Left ventricle myocardium superior (tissue), 1 donor: Measurements from ENCODE around the gene ZWILCH. TPM values are rescaled to one million over a fixed set of nuclear protein-coding genes. Genes with fewer than 3 reads are reported as not detected.
A peak's percentile ranks its signal among the peaks of the same experiment; 100 is the strongest.
"Not testable (repeated sequence)": the region's sequence is repeated elsewhere in the genome, so short reads cannot be mapped to it uniquely, and the experiment has no call there.

Experiments
- ATAC-seq: fragments of 200-7000 bp; cut with Tn5 transposase; one replicate; pipeline ENCODE4 v1.9.1; 2020; ENCODE audit warnings: mild to moderate bottlenecking, moderate library complexity
- DNase-seq: peaks from one replicate; pipeline ENCODE4 v3.0.0-alpha.2; 2020
- intact Hi-C: fragments of 100-400 bp; cut with micrococcal nuclease; formaldehyde crosslinking; loops from one replicate; pipeline ENCODE4 v1.11.0; 2022
- total RNA-seq: library from RNA; stranded (reverse); fragmentation: NEBNext Ultra II Directional; extraction: Animal tissue kit (Norgen Biotek cat#: 25700); gene quantifications from one replicate; pipeline ENCODE4 v1.2.1, GENCODE V29; 2021
- donor health status: DM: no; HTN: yes; CAD: no; lungs with severe emphysema.

ZWILCH gene
- total RNA-seq, 1 donor from 2014 or later: 1.8 TPM

DNA sequence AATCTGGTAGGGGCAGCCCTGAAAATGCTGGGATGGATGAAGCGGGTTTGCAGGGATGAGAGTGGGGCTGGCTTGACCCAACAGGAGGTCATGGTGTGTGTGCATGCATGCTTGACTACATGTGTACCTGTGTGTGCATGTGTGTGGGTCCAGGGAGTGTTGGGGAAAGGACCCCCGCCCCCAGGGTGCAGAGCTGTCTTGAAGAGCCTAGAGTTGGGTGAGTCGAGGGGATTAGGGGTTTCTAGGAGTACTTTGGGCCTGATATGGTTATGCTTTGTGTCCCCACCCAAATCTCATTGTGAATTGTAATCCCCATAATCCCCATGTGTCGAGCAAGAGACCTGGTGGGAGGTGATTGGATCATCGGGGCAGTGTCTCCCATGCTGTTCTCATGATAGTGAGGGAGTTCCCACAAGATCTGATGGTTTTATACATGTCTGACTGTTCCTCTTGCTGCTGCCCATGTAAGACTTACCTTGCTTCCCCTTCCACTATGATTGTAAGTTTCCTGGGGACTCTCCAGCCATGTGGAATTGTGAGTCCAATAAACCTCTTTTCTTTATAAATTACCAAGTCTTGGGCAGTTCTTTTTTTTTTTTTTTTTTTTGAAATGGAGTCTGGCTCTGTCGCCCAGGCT is 65.8 kb downstream of the ZWILCH start:
- DNase-seq (no peak), ATAC-seq (no peak)
- intact Hi-C loops: no loop called here

DNA sequence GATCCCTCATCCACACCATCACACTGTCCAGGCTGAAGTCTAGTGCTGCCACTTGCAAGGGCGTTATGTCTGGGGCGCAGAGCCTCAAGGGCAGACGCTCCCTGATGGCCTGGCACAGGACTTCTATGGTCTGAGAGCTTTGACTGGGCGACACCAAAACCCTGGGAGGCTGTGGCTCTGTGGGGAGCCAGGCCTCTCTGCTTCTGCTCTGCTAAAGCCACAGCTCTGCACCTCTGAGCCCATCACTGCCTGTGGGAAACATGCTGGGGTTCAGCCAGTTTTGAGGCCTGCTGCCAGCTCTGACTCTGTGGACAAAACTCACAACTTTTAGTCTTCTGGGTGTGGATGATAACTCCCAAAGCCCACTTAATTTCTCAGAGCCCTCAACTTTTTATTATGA is 67.0 kb downstream of the ZWILCH start:
- DNase-seq (no peak), ATAC-seq (no peak)
- intact Hi-C loops: no loop called here

GRCh38 chr15:66573348-66573718 is 68.2 kb downstream of the ZWILCH start:
- DNase-seq: no peak
- intact Hi-C loops: no loop called here
- ATAC-seq: no peak

- ATAC-seq (peak; percentile 88), DNase-seq (peak; percentile 43)
- intact Hi-C loops: no loop called here
These were observed 68.8 kb downstream of the ZWILCH start for GRCh38 chr15:66573719-66574595.

- DNase-seq: no peak
- peak; percentile 19 for ATAC-seq
- intact Hi-C loops: no loop called here
These were observed 69.4 kb downstream of the ZWILCH start for GRCh38 chr15:66574596-66574950.

- DNase-seq (no peak), ATAC-seq (no peak)
- intact Hi-C loops: no loop called here
These were observed 73.3 kb downstream of the ZWILCH start for GRCh38 chr15:66578286-66578875.

DNA sequence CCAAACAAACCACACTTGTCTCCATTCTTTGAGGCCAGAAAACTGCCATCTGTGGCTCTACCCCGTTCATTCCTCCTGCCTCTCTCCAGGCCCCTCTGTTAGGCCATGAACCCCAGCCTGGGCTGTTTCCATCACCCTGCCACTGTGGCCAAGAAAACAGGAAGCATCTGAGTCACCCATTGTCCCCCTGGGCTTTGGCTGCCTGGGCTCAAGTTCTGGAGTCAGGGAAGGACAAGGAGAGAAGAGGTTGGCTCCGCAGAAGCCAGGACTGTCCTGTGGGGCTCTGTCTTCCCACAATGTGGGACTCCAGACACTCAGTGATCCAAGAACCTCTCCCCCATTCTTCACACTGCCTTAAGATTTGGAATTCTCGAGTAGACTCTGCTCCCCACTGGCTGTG is 75.5 kb downstream of the ZWILCH start:
- intact Hi-C loops: no loop called here
- peak; percentile 60 for DNase-seq
- peak; percentile 79 for ATAC-seq

- ATAC-seq (peak; percentile 75), DNase-seq (peak; percentile 41)
- intact Hi-C loops: no loop called here
These were observed 76.9 kb downstream of the ZWILCH start for GRCh38 chr15:66581972-66582537.

DNA sequence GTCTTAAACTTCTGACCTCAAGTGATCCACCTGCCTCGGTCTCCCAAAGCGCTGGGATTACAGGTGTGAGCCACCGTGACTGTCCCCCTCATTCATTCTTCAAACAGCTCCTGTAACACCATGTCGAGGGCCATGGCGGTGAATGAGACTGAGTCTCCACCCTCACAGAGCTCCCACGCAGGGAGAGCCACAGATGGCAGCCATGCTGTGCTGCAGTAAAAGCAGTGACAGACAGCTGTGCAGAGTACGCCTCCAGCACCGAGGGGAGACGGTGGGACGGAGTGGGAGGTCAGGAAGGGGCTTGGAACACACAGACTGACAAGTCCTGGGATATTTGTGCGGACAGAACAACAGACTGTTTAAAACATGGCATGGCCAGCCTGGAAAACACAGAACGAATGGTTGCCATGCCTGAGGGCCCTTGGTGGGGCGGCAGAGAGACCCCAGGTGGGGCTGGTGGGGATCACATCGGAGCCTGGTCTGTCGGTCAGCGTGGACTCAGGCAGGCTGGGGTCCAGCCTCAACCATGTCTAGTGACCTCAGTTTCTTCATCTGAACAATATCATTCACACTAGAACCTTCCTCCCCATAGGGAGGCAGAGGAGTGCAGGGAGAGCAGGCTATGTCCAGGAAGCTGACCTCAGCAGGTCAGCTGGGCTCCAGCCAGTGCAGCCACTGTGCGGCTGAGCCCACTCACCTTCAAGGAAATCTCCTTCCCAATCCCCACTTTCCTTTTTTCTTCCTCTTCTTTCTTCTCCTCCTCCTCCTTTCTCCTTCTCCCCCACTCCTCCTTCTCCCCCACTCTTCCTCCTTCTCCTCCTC is 81.2 kb downstream of the ZWILCH start:
- DNase-seq (no peak), ATAC-seq (no peak)
- intact Hi-C loops: no loop called here

DNA sequence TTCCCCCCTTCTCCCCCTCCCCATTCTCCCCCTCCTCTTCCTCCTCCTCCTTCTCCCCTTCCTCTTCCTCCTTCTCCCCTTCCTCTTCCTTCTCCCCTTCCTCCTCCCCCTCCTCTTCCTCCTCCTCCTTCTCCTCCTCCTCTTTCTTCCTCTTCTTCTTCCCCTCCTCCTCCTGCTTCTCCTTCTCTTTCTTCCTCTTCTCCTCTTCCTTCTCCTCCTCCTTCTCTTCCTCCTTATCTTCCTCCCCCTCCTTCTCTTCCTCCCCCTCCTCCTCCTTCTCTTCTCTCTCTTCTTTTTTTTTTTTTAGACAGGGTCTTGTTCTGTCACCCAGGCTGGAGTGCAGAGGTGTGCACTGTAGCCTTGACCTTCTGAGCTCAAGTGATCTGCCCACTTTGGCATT is 81.9 kb downstream of the ZWILCH start:
- DNase-seq: no peak
- no peak for ATAC-seq
- intact Hi-C loops: no loop called here

DNA sequence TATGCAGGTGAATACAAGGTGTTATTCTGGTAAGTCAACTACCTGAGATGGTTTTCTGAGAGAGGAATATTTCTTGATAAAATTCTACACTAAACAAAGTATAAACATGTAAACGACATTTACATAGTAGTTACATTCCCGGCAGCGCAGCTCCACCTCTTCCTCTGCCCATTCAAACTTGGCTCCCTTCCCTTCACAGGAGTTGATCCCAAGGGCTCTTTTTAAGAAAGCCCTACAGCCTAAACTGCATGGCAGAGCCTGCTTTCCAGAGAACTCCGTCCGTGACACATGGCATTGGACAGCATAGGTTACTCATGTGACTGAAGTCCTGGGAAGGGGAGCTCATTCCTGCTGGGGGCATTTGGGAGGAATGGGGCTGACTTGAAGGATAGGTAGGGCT is 82.6 kb downstream of the ZWILCH start:
- intact Hi-C loops: no loop called here
- DNase-seq (no peak), ATAC-seq (peak; percentile 28)

GRCh38 chr15:66588537-66588936 is 83.4 kb downstream of the ZWILCH start:
- DNase-seq (no peak), ATAC-seq (no peak)
- intact Hi-C loops: no loop called here

DNA sequence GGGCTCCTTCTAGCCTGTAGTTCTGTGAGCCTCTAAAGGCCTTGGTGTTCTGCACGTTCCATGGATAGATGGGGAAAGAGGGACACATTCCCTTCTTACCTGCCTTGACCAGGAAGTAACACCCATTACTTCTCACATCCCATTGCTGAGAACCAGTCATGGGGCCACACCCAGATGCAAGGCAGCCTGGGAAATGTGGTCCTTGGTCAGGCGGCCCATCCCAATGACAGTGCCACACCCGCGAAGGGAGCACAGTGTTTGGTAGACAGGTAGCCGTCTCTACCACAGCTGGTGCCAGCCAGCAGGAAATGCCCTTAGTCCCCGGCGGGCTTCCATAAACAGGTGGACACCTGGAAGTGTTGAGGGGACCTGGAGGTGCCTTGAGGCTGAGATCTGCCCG is 83.8 kb downstream of the ZWILCH start:
- intact Hi-C loops: no loop called here
- DNase-seq (no peak), ATAC-seq (no peak)

DNA sequence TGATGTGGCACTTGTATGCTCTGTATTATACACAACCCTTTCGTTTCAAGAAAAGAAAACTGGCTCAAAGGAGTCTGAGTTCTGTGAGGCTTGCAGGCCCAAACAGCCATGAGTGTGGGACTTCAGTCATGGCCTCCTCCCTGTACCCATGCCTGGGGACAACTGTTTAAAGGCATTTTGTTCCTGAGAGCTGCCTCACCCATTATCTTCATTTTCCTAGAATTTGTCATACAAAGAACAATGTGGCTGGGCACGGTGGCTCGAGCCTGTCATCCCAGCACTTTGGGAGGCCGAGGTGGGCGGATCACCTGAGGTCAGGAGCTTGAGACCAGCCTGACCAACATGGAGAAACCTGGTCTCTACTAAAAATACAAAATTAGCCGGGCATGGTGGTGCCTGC is 84.3 kb downstream of the ZWILCH start:
- DNase-seq, intact Hi-C loops, ATAC-seq: not testable (repeated sequence)

- ATAC-seq (no peak), DNase-seq (no peak)
- intact Hi-C loops: no loop called here
These were observed 85.3 kb downstream of the ZWILCH start for GRCh38 chr15:66590435-66590834.

- intact Hi-C loops: no loop called here
- DNase-seq: no peak
- no peak for ATAC-seq
These were observed 86.3 kb downstream of the ZWILCH start for GRCh38 chr15:66591322-66591862.

- DNase-seq: no peak
- intact Hi-C loops: no loop called here
- no peak for ATAC-seq
These were observed 87.5 kb downstream of the ZWILCH start for GRCh38 chr15:66592505-66593218.

DNA sequence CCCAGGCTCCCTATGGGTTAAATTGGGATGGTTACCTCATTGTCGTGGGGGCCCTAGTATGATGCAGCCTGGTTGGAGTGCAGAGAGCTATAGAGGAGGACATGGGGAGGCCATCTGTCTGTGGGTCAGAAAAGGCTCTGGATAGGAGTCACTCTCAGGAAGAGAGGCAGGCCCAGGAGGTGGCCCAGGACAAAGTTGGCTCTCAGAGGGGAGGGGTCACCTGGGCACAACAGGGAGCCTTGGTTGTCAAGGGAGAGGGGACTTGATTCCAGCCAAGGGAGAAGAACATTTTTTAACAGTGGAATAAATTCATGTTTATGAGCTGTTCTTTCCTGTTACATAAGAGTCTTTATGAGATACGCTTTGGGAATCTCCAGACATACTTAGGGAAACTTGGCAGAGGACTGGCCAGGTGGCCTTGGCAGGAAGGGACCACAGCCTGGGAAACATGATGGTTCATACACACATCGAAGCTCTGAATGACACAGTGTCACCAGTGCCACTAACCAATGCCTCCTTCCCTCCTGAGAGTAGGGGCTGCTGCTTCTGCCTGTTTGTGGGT is 88.2 kb downstream of the ZWILCH start:
- intact Hi-C loops: no loop called here
- no peak for ATAC-seq
- no peak for DNase-seq
